ENCODE results near the gene BEND7. TPM values are rescaled to one million over a fixed set of nuclear protein-coding genes. Genes with fewer than 3 reads are reported as not detected.
A peak's percentile ranks its signal among the peaks of the same experiment; 100 is the strongest.

BEND7 gene
- total and polyA plus RNA-seq, 9 of the 15 experiments (the other 6 are each of a cell fraction or from before 2014, with no cell fraction given) = 1.3 to 11.4 (median 5.2) TPM

DNA sequence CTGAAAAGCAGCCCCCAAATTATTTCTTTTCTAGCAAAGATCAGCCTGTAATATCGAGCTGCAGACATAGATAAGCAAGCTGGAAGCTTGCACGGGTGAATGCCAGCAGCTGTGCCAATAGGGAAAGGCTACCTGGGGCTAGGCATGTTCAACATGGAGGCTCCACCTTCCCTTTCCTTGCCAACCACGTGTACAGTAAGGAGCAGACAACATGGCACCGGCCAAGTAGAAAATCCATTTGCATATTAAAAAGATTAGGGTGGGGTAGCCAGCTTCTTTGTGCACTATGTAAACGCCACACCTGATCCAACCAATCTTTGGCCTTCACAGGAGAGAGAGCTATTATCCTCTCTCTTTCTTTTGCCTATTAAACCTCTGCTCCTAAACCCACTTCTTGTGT is 124.0 kb downstream of the BEND7 start (continued):
- TF ChIP-seq GTF2E2 (tag; IDR thresholded peaks at IDR 0.05) (0 out of 2 replicates have a peak, but pooled peaks have one; percentile 16), FOXK1 (CRISPR knock-in tag; IDR thresholded peaks at IDR 0.05; ENCODE audit: borderline replicate concordance) (no peak)
- TF ChIP-seq, protein P1, sequence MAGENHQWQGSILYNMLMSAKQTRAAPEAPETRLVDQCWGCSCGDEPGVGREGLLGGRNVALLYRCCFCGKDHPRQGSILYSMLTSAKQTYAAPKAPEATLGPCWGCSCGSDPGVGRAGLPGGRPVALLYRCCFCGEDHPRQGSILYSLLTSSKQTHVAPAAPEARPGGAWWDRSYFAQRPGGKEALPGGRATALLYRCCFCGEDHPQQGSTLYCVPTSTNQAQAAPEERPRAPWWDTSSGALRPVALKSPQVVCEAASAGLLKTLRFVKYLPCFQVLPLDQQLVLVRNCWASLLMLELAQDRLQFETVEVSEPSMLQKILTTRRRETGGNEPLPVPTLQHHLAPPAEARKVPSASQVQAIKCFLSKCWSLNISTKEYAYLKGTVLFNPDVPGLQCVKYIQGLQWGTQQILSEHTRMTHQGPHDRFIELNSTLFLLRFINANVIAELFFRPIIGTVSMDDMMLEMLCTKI (IDR thresholded peaks at IDR 0.05; ENCODE audit: partially characterized antibody) = no peak

DNA sequence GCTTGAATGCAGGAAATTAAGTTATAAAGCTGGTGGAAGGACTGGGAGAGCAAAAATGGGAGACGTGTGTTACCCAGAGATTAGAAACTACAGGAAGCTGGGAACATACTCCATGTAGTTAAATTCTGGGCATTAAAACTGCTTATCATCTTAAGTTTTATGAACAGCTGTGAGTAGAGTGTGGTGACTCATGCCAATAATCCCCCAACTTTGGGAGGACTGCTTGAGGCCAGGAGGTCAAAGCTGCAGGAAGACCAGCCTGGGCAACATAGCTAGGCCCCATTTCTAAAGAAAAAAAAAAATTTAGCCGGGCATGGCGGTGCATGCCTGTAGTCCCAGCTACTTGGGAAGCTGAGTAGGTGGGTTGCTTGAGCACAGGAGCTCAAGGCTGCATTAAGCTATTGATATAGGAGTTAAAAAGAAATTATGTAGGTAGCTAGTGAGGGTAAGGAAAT is 124.5 kb downstream of the BEND7 start:
- in situ Hi-C loops (cut with MboI) (no loop called here), intact Hi-C loops (cut with micrococcal nuclease) (loop anchor here (1.0 kb wide), 1 partner anchor 11 kb away; no protein-coding TSS in a partner anchor)
- ChIA-PET CTCF (ENCODE audit: low intra/inter-chr PET ratio) (no interaction called here), POLR2A (interaction anchor here (0.7 to 1.6 kb wide), 5 partner anchors 9 to 21 kb away, joined by 3 to 8 read pairs (median 3); no protein-coding TSS in a partner anchor)
- H3K4me3 ChIP-seq = no peak overlapping the region
- peak overlapping the region; percentile 79 for H3K27ac ChIP-seq (ENCODE audit: extremely low read depth, low read depth, low read length)
- peak overlapping the region in 1 of 2 experiments; percentile 61; a peak in 2 of 4 replicates for H3K9ac ChIP-seq (ENCODE audit: insufficient read depth in 1 of 2, low read depth in 2 of 2, low read length in 2 of 2)
- H3K79me2 ChIP-seq (ENCODE audit: control insufficient read depth, insufficient read depth, low read length) = no peaks in the 10 kb centered on the region
- H2AFZ ChIP-seq (ENCODE audit: low read depth, low read length) = peak overlapping the region; percentile 81
- ATAC-seq (peak; percentile 92), FAIRE-seq (peak; percentile 91), DNase-seq (ENCODE audit: extremely low read depth in 1 of 4, low spot score in 3 of 4) (peak; percentile 57 to 92 (median 69))
- no peaks in the 10 kb centered on the region for H3K27me3 ChIP-seq (ENCODE audit: control insufficient read depth in 2 of 2, insufficient read depth in 2 of 2, low read length in 2 of 2)
- H3K9me3 ChIP-seq (replicated peaks; ENCODE audit: control insufficient read depth, insufficient read depth, low read depth, low read length) = peaks cover 11% of the 10 kb centered on the region
- no peaks in the 10 kb centered on the region for H4K20me1 ChIP-seq (replicated peaks; ENCODE audit: control insufficient read depth, insufficient read depth, low read length)
- 0% methylated on average over 3 of the region's 3 CpGs for WGBS (ENCODE audit: insufficient coverage, low coverage, missing lambda C conversion rate)
- H3K9me1 ChIP-seq (ENCODE audit: control insufficient read depth, insufficient read depth, low read length) = no peaks in the 10 kb centered on the region
- H3K4me1 ChIP-seq (replicated peaks in 1 of 2; ENCODE audit: control insufficient read depth in 2 of 2, insufficient read depth in 2 of 2, low read length in 2 of 2) = peaks cover 13 to 25% of the 10 kb centered on the region in 2 experiments; a peak in 4 of 5 replicates
- H3K4me2 ChIP-seq (ENCODE audit: insufficient read depth, low read length) = peak overlapping the region; percentile 10; the same call in 1 of the 2 replicates
- H3K36me3 ChIP-seq (ENCODE audit: control insufficient read depth, insufficient read depth, low read length) = no peaks in the 10 kb centered on the region
- no TSS peak for BruUV-seq (replicated peaks)
- TF ChIP-seq MAZ (CRISPR knock-in tag; conservative IDR thresholded peaks at IDR 0.05 in 1 of 2, IDR thresholded peaks at IDR 0.05 in 1 of 2) = peak; percentile 34 to 49; a peak in 1 of 4 replicates
- peak; percentile 95 to 96 for TF ChIP-seq TRIM24 (IDR thresholded peaks at IDR 0.05)
- TF ChIP-seq ZNF695 (CRISPR knock-in tag; IDR thresholded peaks at IDR 0.05) = no peak
- peak; percentile 94 for TF ChIP-seq MTA2 (IDR thresholded peaks at IDR 0.05; ENCODE audit: low read depth)
- TF ChIP-seq, protein P2, sequence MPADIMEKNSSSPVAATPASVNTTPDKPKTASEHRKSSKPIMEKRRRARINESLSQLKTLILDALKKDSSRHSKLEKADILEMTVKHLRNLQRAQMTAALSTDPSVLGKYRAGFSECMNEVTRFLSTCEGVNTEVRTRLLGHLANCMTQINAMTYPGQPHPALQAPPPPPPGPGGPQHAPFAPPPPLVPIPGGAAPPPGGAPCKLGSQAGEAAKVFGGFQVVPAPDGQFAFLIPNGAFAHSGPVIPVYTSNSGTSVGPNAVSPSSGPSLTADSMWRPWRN (IDR thresholded peaks at IDR 0.05; ENCODE audit: low read depth) = peak; percentile 71
- TF ChIP-seq, protein P3, sequence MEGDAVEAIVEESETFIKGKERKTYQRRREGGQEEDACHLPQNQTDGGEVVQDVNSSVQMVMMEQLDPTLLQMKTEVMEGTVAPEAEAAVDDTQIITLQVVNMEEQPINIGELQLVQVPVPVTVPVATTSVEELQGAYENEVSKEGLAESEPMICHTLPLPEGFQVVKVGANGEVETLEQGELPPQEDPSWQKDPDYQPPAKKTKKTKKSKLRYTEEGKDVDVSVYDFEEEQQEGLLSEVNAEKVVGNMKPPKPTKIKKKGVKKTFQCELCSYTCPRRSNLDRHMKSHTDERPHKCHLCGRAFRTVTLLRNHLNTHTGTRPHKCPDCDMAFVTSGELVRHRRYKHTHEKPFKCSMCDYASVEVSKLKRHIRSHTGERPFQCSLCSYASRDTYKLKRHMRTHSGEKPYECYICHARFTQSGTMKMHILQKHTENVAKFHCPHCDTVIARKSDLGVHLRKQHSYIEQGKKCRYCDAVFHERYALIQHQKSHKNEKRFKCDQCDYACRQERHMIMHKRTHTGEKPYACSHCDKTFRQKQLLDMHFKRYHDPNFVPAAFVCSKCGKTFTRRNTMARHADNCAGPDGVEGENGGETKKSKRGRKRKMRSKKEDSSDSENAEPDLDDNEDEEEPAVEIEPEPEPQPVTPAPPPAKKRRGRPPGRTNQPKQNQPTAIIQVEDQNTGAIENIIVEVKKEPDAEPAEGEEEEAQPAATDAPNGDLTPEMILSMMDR (IDR thresholded peaks at IDR 0.05 in 2 of 3, conservative IDR thresholded peaks at IDR 0.05 in 1 of 3; ENCODE audit: insufficient read depth in 2 of 3, low read depth in 1 of 3, low read length in 3 of 3) = no peak
- TF ChIP-seq NELFE (IDR thresholded peaks at IDR 0.05; ENCODE audit: insufficient read depth, insufficient read length) = no peak
- peak; percentile 45 to 93; a peak in 3 of 4 replicates for TF ChIP-seq RCOR1 (IDR thresholded peaks at IDR 0.05; ENCODE audit: borderline replicate concordance in 1 of 2, low read depth in 2 of 2, low read length in 2 of 2)
- TF ChIP-seq FOXA1 (IDR thresholded peaks at IDR 0.05; ENCODE audit: borderline replicate concordance) = no peak
- TF ChIP-seq TAL1 (IDR thresholded peaks at IDR 0.05) = peak; percentile 96
- TF ChIP-seq ZNF764 (CRISPR knock-in tag; IDR thresholded peaks at IDR 0.05; ENCODE audit: low read depth) = no peak
- TF ChIP-seq SOX6 (IDR thresholded peaks at IDR 0.05) = peak; percentile 79
- TF ChIP-seq SRSF9 (IDR thresholded peaks at IDR 0.05; ENCODE audit: borderline replicate concordance, low read depth, low read length) = no peak
- no peak for TF ChIP-seq ESRRB (CRISPR knock-in tag; IDR thresholded peaks at IDR 0.05; ENCODE audit: borderline replicate concordance)
- TF ChIP-seq MTA3 (IDR thresholded peaks at IDR 0.05; ENCODE audit: borderline replicate concordance) = peak; percentile 76; the same call in 1 of the 2 replicates

Measured in K562 (cell line).